ENCODE data around the gene RFPL3. TPM values are rescaled to one million over a fixed set of nuclear protein-coding genes. Genes with fewer than 3 reads are reported as not detected.

The RFPL3 gene
- total and polyA plus RNA-seq, 4 experiments from 2014 or later, result not detected

DNA sequence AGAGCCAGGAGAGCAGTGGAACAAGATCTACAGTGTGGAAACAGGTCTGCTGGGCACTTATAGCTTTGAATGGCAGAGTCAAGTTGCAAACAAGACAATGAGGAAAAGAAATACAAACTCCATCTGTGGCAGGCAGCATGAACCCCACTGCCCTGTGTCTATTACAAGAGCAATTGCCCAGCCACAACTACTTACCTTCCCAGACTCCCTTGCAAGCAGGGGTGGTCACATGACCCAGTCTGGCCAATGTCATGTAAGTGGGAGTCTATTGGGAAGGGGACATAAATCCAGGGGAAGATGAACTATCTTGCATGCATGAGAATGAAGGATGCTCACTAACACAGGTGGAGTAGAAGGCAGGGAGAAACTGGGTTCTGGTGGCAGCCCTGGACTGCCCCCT, 44.1 kb upstream of the RFPL3 start:
- no peak for DNase-seq
- Histone ChIP-seq H3K36me3 (ENCODE audit: insufficient read depth, low read length) (no peaks in the 10 kb centered on the region), H3K27me3 (ENCODE audit: insufficient read depth, low read length) (no peaks in the 10 kb centered on the region), H3K4me1 (ENCODE audit: insufficient read depth, low read length) (no peaks in the 10 kb centered on the region), H3K27ac (ENCODE audit: low read depth, low read length) (no peak overlapping the region), H3K9me3 (ENCODE audit: control insufficient read depth in 1 of 2, low read length in 2 of 2) (no peaks in the 10 kb centered on the region), H3K4me3 (ENCODE audit: low read length in 2 of 2) (no peak overlapping the region)
- H3K27me3 Mint-ChIP-seq, result peaks cover 15 to 20% of the 10 kb centered on the region in 2 donors
- no peak overlapping the region for H3K4me3 Mint-ChIP-seq
- H3K9me3 Mint-ChIP-seq, result peaks cover 0 to 2% (median 0%) of the 10 kb centered on the region in 8 donors
- H3K4me1 Mint-ChIP-seq, result no peaks in the 10 kb centered on the region
- H3K36me3 Mint-ChIP-seq, result no peaks in the 10 kb centered on the region
- POLR2A ChIA-PET (ENCODE audit: partially characterized antibody), result no interaction called here
- no peak overlapping the region for H3K27ac Mint-ChIP-seq
- intact Hi-C loops (cut with micrococcal nuclease), result no loop called here
- CTCF ChIA-PET (ENCODE audit: partially characterized antibody), result no interaction called here

DNA sequence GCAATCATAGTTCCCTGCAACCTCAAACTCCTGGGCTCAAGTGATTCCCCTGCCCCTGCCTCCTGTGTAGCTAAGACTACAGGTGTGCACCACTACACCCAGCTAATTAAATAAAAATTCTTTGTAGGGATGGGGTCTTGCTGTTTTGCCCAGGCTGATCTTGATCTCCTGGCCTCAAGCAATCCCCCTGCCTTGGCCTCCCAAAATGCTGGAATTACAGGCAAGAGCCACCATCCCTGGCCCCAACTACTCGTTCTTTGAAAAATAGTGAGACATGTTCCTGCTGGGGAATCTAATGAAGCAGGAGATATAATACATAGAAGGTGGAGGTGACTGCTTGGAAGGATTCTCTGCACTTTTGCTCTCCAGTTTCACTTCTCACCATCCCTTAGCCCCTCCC, 40.1 kb upstream of the RFPL3 start:
- no peak for DNase-seq
- CTCF ChIA-PET (ENCODE audit: partially characterized antibody), result no interaction called here
- no peak overlapping the region for H3K4me3 Mint-ChIP-seq
- H3K9me3 Mint-ChIP-seq, result peaks cover 0 to 6% (median 0%) of the 10 kb centered on the region in 8 donors
- H3K27me3 Mint-ChIP-seq, result peaks cover 17 to 18% of the 10 kb centered on the region in 2 donors
- Histone ChIP-seq H3K36me3 (ENCODE audit: insufficient read depth, low read length) (no peaks in the 10 kb centered on the region), H3K9me3 (ENCODE audit: control insufficient read depth in 1 of 2, low read length in 2 of 2) (no peaks in the 10 kb centered on the region), H3K4me3 (ENCODE audit: low read length in 2 of 2) (no peak overlapping the region), H3K27ac (ENCODE audit: low read depth, low read length) (no peak overlapping the region), H3K27me3 (ENCODE audit: insufficient read depth, low read length) (no peaks in the 10 kb centered on the region), H3K4me1 (ENCODE audit: insufficient read depth, low read length) (no peaks in the 10 kb centered on the region)
- intact Hi-C loops (cut with micrococcal nuclease), result no loop called here
- H3K36me3 Mint-ChIP-seq, result peaks cover 0 to 6% of the 10 kb centered on the region in 2 donors
- H3K4me1 Mint-ChIP-seq, result no peaks in the 10 kb centered on the region
- H3K27ac Mint-ChIP-seq, result no peak overlapping the region
- POLR2A ChIA-PET (ENCODE audit: partially characterized antibody), result no interaction called here

DNA sequence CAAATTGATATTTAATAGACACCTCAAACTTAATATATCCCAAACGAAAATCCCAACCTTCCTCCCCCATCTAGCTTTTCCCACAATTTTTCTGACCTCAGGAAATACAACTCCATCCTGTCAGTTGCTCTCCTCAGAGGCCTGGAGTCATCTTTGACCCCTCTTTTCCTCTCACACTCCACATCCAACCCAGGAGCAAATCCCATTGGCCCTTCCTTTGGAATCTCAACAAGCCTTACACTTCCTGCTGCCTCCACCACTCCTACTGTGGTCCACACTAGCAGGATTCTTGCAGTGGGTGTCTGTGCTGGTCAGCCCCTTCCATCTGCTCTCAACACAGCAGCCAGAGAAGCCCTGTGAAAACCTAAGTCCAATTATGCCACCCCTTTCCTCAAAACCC, 39.3 kb upstream of the RFPL3 start:
- peaks cover 13 to 15% of the 10 kb centered on the region in 2 donors for H3K27me3 Mint-ChIP-seq
- ChIA-PET POLR2A (ENCODE audit: partially characterized antibody) (no interaction called here), CTCF (ENCODE audit: partially characterized antibody) (no interaction called here)
- peaks cover 0 to 6% of the 10 kb centered on the region in 2 donors for H3K36me3 Mint-ChIP-seq
- Histone ChIP-seq H3K27ac (ENCODE audit: low read depth, low read length) (no peak overlapping the region), H3K4me3 (ENCODE audit: low read length in 2 of 2) (no peak overlapping the region), H3K4me1 (ENCODE audit: insufficient read depth, low read length) (no peaks in the 10 kb centered on the region), H3K9me3 (ENCODE audit: control insufficient read depth in 1 of 2, low read length in 2 of 2) (no peaks in the 10 kb centered on the region), H3K27me3 (ENCODE audit: insufficient read depth, low read length) (no peaks in the 10 kb centered on the region), H3K36me3 (ENCODE audit: insufficient read depth, low read length) (no peaks in the 10 kb centered on the region)
- intact Hi-C loops (cut with micrococcal nuclease), result no loop called here
- H3K4me1 Mint-ChIP-seq, result no peaks in the 10 kb centered on the region
- H3K4me3 Mint-ChIP-seq, result peak overlapping the region in 1 of 8 donors; percentile 31
- peaks cover 0 to 6% (median 0%) of the 10 kb centered on the region in 8 donors for H3K9me3 Mint-ChIP-seq
- no peak for DNase-seq
- no peak overlapping the region for H3K27ac Mint-ChIP-seq

DNA sequence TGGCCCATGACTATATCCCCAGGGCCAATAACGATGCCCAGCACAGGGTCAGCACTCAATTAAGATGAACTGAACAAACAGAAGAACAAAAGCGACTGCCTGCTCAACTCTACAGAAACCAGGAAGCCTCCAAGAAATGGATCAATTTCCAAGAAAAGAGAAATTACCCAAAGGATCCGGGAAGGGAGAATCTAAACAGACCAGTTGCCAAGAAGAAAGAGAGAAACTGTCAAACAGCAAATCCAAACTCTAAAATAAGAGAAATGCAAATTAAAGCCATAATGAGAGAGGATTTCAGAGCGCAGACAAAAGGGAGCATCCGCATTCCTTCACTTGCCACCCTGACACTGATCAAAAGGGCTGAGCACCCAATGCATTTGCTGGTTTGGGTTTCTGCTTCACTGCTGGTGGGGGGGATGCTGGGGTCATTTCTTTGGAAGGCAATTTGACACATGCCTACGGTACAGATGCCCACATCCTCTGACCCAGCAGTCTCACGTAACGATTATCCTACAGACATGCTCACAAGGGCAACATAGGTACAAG, 37.7 kb upstream of the RFPL3 start:
- H3K4me1 ChIP-seq (ENCODE audit: insufficient read depth, low read length), result no peaks in the 10 kb centered on the region
- H3K36me3 ChIP-seq (ENCODE audit: insufficient read depth, low read length), result no peaks in the 10 kb centered on the region
- no peak overlapping the region for H3K27ac Mint-ChIP-seq
- H3K9me3 ChIP-seq (ENCODE audit: control insufficient read depth in 1 of 2, low read length in 2 of 2), result no peaks in the 10 kb centered on the region
- H3K27ac ChIP-seq (ENCODE audit: low read depth, low read length), result no peak overlapping the region
- H3K27me3 ChIP-seq (ENCODE audit: insufficient read depth, low read length), result no peaks in the 10 kb centered on the region
- no peaks in the 10 kb centered on the region for H3K4me1 Mint-ChIP-seq
- ChIA-PET POLR2A (ENCODE audit: partially characterized antibody) (no interaction called here), CTCF (ENCODE audit: partially characterized antibody) (no interaction called here)
- peaks cover 10 to 12% of the 10 kb centered on the region in 2 donors for H3K27me3 Mint-ChIP-seq
- peaks cover 0 to 6% of the 10 kb centered on the region in 2 donors for H3K36me3 Mint-ChIP-seq
- no peak overlapping the region for H3K4me3 ChIP-seq (ENCODE audit: low read length in 2 of 2)
- no peak overlapping the region for H3K4me3 Mint-ChIP-seq
- DNase-seq, result no peak
- intact Hi-C loops (cut with micrococcal nuclease), result no loop called here
- peaks cover 0 to 6% (median 0%) of the 10 kb centered on the region in 8 donors for H3K9me3 Mint-ChIP-seq

DNA sequence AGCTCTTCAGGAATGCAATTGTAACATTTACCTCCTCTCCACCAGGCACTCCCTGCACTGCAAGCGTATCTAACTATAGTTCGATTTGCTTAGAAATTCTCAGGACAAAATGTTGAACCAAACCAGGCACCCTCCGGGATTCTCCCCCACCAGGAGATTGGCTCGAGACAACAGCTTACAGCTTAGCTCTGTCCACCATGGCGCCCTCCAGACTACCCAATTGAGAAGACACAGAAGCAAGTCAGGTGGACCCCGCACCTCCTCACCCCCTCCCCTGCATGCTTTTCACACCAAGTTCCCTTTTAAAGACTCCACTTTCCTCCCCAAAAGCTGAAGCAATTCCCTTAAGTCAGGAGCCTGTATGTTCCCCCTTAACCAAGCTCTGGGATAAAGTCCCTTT, 34.7 kb upstream of the RFPL3 start:
- Mint-ChIP-seq H3K4me1 (no peaks in the 10 kb centered on the region), H3K27ac (no peak overlapping the region), H3K36me3 (peaks cover 0 to 6% of the 10 kb centered on the region in 2 donors), H3K27me3 (peaks cover 9 to 10% of the 10 kb centered on the region in 2 donors), H3K9me3 (peaks cover 0 to 6% (median 0%) of the 10 kb centered on the region in 8 donors), H3K4me3 (no peak overlapping the region)
- Histone ChIP-seq H3K4me3 (ENCODE audit: low read length in 2 of 2) (no peak overlapping the region), H3K27me3 (ENCODE audit: insufficient read depth, low read length) (no peaks in the 10 kb centered on the region), H3K4me1 (ENCODE audit: insufficient read depth, low read length) (no peaks in the 10 kb centered on the region), H3K9me3 (ENCODE audit: control insufficient read depth in 1 of 2, low read length in 2 of 2) (no peaks in the 10 kb centered on the region), H3K27ac (ENCODE audit: low read depth, low read length) (no peak overlapping the region), H3K36me3 (ENCODE audit: insufficient read depth, low read length) (no peaks in the 10 kb centered on the region)
- CTCF ChIA-PET (ENCODE audit: partially characterized antibody), result no interaction called here
- POLR2A ChIA-PET (ENCODE audit: partially characterized antibody), result no interaction called here
- no peak for DNase-seq
- intact Hi-C loops (cut with micrococcal nuclease), result no loop called here

DNA sequence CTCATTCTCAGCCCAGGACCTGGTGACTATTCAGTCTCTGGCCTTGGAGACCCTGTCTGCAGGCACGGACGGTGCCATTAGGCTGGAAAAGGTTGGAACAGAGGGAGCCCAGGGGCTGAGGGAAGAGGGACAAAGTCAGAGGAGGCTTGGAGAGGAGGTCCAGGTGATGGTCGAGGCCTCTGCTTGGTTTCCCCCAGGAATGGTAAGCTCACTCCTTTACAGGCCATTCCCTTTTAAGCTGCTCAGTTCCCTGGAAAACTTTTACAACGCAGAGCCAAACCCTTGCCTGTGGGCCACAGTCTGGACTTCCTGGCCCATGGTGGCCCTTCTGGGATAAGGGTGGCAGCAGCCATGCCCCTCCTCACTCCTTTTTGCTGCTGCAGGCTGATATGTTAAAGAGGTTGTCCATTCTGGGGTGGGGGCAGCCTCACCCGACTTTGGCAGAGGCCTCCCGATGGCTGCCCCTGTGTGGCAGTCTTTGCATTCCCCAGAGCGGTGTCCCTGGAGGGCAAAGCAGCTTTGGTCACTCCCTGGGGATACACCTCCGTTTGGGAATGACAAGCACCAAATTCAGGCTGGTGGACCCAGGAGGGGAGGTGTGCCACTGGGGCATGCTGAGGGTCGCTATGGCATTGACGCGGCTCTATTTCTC, 34.0 kb upstream of the RFPL3 start:
- no peaks in the 10 kb centered on the region for H3K4me1 Mint-ChIP-seq

DNA sequence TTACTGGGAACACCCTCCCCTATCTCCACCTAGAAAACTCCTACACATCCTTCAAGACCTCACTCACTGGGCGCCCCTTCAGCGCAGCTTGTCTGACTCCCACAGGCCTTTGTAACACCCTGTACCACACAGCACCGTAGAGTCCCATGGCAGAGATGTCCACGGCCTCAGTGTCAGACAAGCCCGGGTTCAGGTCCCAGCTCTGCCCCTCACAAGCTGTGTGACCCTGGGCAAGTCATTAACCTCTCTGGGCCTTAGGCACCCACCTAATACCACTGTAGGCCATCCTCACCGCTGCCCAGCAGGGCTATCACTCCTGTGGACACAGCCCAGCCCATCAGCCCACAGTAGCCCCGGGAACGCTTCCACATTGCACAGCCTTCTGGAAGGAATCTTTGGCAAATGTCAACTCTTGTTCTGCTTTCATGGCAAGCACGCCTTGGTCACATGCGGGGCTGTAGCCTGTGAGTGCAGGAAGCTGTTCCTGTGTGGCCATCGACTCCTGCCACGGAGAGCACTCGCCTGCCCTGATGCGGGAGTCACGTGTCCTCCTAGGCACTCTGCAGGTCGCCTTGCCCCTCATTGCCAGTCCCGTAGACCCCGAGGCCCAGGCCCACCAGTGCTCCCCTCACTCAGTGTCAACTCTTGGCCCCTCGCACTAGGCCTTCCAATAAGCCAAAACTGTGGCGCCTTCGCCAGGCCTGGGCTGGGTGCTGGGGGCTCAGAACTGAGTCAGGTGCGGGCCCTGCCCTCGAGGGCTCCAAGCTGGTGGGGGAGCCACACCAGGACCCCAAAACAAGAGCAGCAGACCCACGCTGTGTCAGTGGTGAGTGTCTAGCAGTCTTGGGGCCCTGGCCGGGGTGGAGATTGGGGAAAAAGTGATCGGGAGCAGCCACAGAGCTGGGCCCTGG, 32.9 kb upstream of the RFPL3 start:
- POLR2A ChIA-PET (ENCODE audit: partially characterized antibody), result no interaction called here
- no peak for DNase-seq
- no peaks in the 10 kb centered on the region for H3K9me3 ChIP-seq (ENCODE audit: control insufficient read depth in 1 of 2, low read length in 2 of 2)
- H3K4me1 ChIP-seq (ENCODE audit: insufficient read depth, low read length), result no peaks in the 10 kb centered on the region
- H3K27me3 ChIP-seq (ENCODE audit: insufficient read depth, low read length), result no peaks in the 10 kb centered on the region
- peaks cover 4 to 6% of the 10 kb centered on the region in 2 donors for H3K27me3 Mint-ChIP-seq
- no peaks in the 10 kb centered on the region for H3K4me1 Mint-ChIP-seq
- H3K9me3 Mint-ChIP-seq, result peaks cover 0 to 5% (median 0%) of the 10 kb centered on the region in 8 donors
- intact Hi-C loops (cut with micrococcal nuclease), result no loop called here
- no peaks in the 10 kb centered on the region for H3K36me3 ChIP-seq (ENCODE audit: insufficient read depth, low read length)
- H3K36me3 Mint-ChIP-seq, result peaks cover 0 to under 1% of the 10 kb centered on the region in 2 donors
- H3K4me3 ChIP-seq (ENCODE audit: low read length in 2 of 2), result no peak overlapping the region
- no peak overlapping the region for H3K27ac Mint-ChIP-seq
- no peak overlapping the region for H3K4me3 Mint-ChIP-seq
- H3K27ac ChIP-seq (ENCODE audit: low read depth, low read length), result no peak overlapping the region
- CTCF ChIA-PET (ENCODE audit: partially characterized antibody), result no interaction called here

More for the DNA sequence above, 34.0 kb upstream of the RFPL3 start:
- H3K4me3 ChIP-seq (ENCODE audit: low read length in 2 of 2), result no peak overlapping the region
- peaks cover 0 to 6% of the 10 kb centered on the region in 2 donors for H3K36me3 Mint-ChIP-seq
- H3K27me3 ChIP-seq (ENCODE audit: insufficient read depth, low read length), result no peaks in the 10 kb centered on the region
- no peaks in the 10 kb centered on the region for H3K36me3 ChIP-seq (ENCODE audit: insufficient read depth, low read length)
- POLR2A ChIA-PET (ENCODE audit: partially characterized antibody), result no interaction called here
- no peaks in the 10 kb centered on the region for H3K4me1 ChIP-seq (ENCODE audit: insufficient read depth, low read length)
- H3K9me3 Mint-ChIP-seq, result peaks cover 0 to 8% (median 0%) of the 10 kb centered on the region in 8 donors
- peaks cover 8% of the 10 kb centered on the region in 2 donors for H3K27me3 Mint-ChIP-seq
- no peak for DNase-seq
- H3K27ac Mint-ChIP-seq, result no peak overlapping the region
- CTCF ChIA-PET (ENCODE audit: partially characterized antibody), result no interaction called here
- no peak overlapping the region for H3K4me3 Mint-ChIP-seq
- intact Hi-C loops (cut with micrococcal nuclease), result no loop called here
- no peak overlapping the region for H3K27ac ChIP-seq (ENCODE audit: low read depth, low read length)
- no peaks in the 10 kb centered on the region for H3K9me3 ChIP-seq (ENCODE audit: control insufficient read depth in 1 of 2, low read length in 2 of 2)
